A673 (cell line): ENCODE results near the gene BUB1B. TPM values are rescaled to one million over a fixed set of nuclear protein-coding genes. Genes with fewer than 3 reads are reported as not detected.

Experiments
- BruUV-seq: library from RNA; stranded (reverse); fragments of 400-500 nt; replicated peaks from 2 replicates; lab custom pipeline; 2021; lab: Mats Ljungman, UMichigan
- CTCF ChIA-PET: fragments of 300-600 bp; sonication (Branson Sonifier 250); formaldehyde crosslinking; loops from one replicate; lab custom pipeline; 2022; ENCODE audit warnings: antibody characterized with exemption; lab: Charles Lee
- POLR2A ChIA-PET: fragments of 300-600 bp; sonication (Branson Sonifier 250); formaldehyde crosslinking; loops from one replicate; lab custom pipeline; 2022; ENCODE audit warnings: antibody characterized with exemption; ENCODE audit not compliant: low non-redundant PET; lab: Charles Lee
- DNase-seq: peaks from one replicate; pipeline ENCODE4 v3.0.0-alpha.2; 2015; ENCODE audit warnings: low spot score
- H3K27ac ChIP-seq: fragments of 200-600 bp; sonication (generic); 2 replicates; pipeline ENCODE4 v1.5.1; 2016; ENCODE audit warnings: mixed run types, low read depth, mild to moderate bottlenecking, mixed read lengths, antibody characterized with exemption, low read length; ENCODE audit not compliant: poor library complexity, severe bottlenecking
- H3K27me3 ChIP-seq: fragments of 200-600 bp; sonication (generic); replicated peaks from 2 replicates; pipeline ENCODE4 v1.6.1; 2017; ENCODE audit warnings: mixed run types, low read depth, mild to moderate bottlenecking, mixed read lengths, antibody characterized with exemption, low read length; ENCODE audit not compliant: insufficient read depth, poor library complexity
- H3K36me3 ChIP-seq: fragments of 200-600 bp; sonication (generic); 2 replicates; pipeline ENCODE4 v1.6.1; 2016; ENCODE audit warnings: mixed run types, mild to moderate bottlenecking, mixed read lengths, antibody characterized with exemption, low read length; ENCODE audit not compliant: insufficient read depth, poor library complexity, severe bottlenecking
- H3K4me1 ChIP-seq: fragments of 200-600 bp; sonication (generic); 2 replicates; pipeline ENCODE4 v1.6.1; 2017; ENCODE audit warnings: mixed run types, mild to moderate bottlenecking, mixed read lengths, antibody characterized with exemption, low read length; ENCODE audit not compliant: insufficient read depth, poor library complexity, severe bottlenecking
- H3K4me3 ChIP-seq: fragments of 200-600 bp; sonication (generic); 2 replicates; pipeline ENCODE4 v1.5.1; 2016; ENCODE audit warnings: low read depth, mixed run types, mild to moderate bottlenecking, mixed read lengths, low read length; ENCODE audit not compliant: poor library complexity, severe bottlenecking
- H3K9me3 ChIP-seq: fragments of 200-600 bp; sonication (generic); 2 replicates; pipeline ENCODE4 v1.6.1; 2016; ENCODE audit warnings: mixed run types, low read depth, mild to moderate bottlenecking, mixed read lengths, antibody characterized with exemption, low read length; ENCODE audit not compliant: poor library complexity, severe bottlenecking
- EZH2 ChIP-seq: fragments of 200-600 bp; sonication (generic); IDR thresholded peaks from 2 replicates; pipeline ENCODE4 v1.6.1; 2017; ENCODE audit warnings: borderline replicate concordance, low read depth, mild to moderate bottlenecking, mixed read lengths, antibody characterized with exemption, low read length; ENCODE audit not compliant: poor library complexity, severe bottlenecking
- intact Hi-C: fragments of 100-400 bp; cut with micrococcal nuclease; formaldehyde crosslinking; loops from one replicate; pipeline ENCODE4 v1.10.0; 2022; ENCODE audit not compliant: unreplicated experiment
- total RNA-seq: library from RNA; stranded (reverse); gene quantifications from 2 replicates; pipeline ENCODE4 v1.2.3, GENCODE V29; 2021
- TF ChIP-seq, protein P1 (sequence below): fragments of 300-800, 200-600 bp; sonication (generic); conservative IDR thresholded peaks from 2 replicates; pipeline ENCODE4 v1.5.1; 2017; ENCODE audit warnings: low read depth, mild to moderate bottlenecking, antibody characterized with exemption, low read length, moderate library complexity, mixed read lengths

Gene BUB1B
- total RNA-seq, 1 experiment from 2014 or later = 196 TPM

DNA sequence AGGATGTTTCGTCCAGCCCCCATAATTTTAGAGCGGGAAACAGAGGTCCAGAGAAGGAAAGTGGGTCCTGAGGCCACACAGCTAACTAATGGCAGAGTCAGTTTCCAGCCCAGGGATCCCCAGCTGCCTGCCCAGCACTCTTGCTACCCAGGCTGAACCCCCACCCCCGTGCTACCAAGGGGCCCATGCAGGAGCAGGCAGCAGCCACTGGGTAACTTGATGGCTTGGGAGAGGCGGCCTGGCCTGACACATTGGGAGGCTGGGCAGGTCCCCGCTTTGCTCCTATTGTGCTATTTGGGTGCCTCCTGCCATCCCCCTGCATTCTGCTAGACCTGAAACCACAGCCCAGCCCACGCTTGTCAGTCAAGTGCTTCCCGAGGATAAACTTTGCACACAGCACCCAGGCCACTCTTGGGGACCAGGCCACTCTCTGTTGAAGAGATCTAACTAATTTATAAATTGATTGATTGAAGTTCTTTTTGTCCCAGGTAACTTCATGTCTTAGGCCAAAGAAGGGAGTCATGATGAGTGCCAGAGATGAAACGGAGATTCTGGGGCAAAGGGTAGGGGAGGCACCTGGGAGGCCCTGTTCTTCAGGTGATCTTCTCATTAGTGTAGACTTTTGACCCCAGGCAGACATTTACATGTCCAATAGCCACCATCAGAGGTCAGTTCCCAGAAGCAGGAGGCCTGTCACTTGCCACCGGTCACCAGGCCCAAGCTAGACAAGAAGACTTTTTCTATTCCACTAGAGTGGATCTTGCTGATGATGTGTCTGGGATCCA, 85.0 kb downstream of the BUB1B start:
- CTCF ChIA-PET = no interaction called here
- Histone ChIP-seq H3K9me3 (no peaks in the 10 kb centered on the region), H3K4me3 (no peak overlapping the region), H3K27me3 (no peaks in the 10 kb centered on the region), H3K36me3 (no peaks in the 10 kb centered on the region), H3K4me1 (no peaks in the 10 kb centered on the region), H3K27ac (no peak overlapping the region)
- POLR2A ChIA-PET = no interaction called here
- intact Hi-C loops = no loop called here
- no peak for DNase-seq
- TF ChIP-seq EZH2 = no peak
- TF ChIP-seq, protein P1, sequence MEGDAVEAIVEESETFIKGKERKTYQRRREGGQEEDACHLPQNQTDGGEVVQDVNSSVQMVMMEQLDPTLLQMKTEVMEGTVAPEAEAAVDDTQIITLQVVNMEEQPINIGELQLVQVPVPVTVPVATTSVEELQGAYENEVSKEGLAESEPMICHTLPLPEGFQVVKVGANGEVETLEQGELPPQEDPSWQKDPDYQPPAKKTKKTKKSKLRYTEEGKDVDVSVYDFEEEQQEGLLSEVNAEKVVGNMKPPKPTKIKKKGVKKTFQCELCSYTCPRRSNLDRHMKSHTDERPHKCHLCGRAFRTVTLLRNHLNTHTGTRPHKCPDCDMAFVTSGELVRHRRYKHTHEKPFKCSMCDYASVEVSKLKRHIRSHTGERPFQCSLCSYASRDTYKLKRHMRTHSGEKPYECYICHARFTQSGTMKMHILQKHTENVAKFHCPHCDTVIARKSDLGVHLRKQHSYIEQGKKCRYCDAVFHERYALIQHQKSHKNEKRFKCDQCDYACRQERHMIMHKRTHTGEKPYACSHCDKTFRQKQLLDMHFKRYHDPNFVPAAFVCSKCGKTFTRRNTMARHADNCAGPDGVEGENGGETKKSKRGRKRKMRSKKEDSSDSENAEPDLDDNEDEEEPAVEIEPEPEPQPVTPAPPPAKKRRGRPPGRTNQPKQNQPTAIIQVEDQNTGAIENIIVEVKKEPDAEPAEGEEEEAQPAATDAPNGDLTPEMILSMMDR = no peak
- BruUV-seq = no TSS peak

DNA sequence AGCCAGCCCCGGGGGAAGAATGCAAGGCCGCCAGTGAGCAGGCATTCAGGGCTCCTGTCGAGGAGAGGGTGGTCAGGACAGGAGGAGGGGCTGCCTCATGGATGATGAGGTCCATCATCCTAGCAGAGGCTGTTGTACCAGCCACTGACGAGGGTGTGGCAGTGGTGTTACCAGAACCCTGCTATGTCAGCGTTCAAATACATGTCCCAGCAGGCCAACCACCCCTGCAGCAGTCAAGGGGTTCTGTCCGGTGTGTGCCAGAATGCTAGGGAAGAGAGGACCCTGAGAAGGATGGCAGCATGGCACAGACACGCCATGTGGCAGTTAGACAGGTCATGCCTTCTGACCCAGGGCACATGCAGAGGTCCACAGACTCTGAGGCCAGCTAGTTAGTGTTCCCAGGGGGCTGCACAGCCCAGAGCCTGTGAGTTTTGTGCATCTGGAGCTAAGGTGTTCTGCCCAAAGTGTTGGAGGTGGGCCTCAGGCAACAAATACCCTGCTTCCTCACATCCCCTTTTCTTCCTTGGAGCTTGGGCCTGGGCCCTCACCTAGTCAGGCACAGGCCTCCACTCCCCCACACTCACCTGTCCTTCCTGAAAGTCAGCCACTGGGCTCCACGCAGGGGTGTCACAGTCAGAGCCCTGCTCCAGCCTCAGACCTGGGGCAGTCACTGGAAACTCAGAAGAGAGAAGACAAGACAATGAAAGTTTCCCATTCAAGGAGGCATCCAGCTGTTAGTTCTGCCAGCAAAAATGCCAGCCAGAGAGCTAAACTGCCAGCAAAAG, 85.8 kb downstream of the BUB1B start:
- H3K4me3 ChIP-seq = no peak overlapping the region
- no peak overlapping the region for H3K27ac ChIP-seq
- TF ChIP-seq, protein P1 = no peak
- TF ChIP-seq EZH2 = no peak
- intact Hi-C loops = no loop called here
- DNase-seq = no peak
- CTCF ChIA-PET = no interaction called here
- BruUV-seq = no TSS peak
- H3K27me3 ChIP-seq = no peaks in the 10 kb centered on the region
- no peaks in the 10 kb centered on the region for H3K4me1 ChIP-seq
- no peaks in the 10 kb centered on the region for H3K36me3 ChIP-seq
- H3K9me3 ChIP-seq = no peaks in the 10 kb centered on the region
- POLR2A ChIA-PET = no interaction called here

DNA sequence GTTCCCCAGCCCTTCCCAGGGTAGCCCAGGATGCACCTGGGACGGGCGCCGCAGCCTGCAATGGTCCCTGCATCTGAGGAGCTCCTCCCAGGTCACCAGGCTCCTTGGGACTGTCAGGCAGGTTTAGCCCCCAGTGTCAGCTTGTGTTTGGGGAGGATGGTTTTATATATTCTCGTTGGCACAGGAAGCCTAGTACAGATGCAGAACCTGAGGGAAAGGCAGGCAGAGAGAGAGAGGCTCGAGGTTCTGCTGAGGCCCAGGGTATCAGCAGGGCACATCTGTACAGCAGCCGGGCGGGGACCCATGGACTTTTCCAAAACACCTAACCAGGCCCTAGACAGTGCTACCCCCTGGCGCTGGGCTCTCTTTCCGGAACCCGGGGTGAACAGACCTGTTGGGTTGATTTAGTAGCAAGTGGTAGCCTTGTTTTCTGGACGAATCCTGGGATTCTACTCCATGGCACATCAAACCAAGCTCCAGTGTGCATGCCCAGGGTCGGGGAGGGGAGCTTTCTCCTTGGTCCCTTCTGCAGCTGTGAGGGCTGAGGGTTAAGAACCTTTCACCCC, 86.6 kb downstream of the BUB1B start:
- Histone ChIP-seq H3K36me3 (no peaks in the 10 kb centered on the region), H3K27ac (no peak overlapping the region), H3K4me1 (no peaks in the 10 kb centered on the region), H3K27me3 (no peaks in the 10 kb centered on the region), H3K9me3 (no peaks in the 10 kb centered on the region), H3K4me3 (no peak overlapping the region)
- BruUV-seq = no TSS peak
- DNase-seq = no peak
- TF ChIP-seq EZH2 = no peak
- TF ChIP-seq, protein P1 = no peak
- ChIA-PET POLR2A (no interaction called here), CTCF (no interaction called here)
- intact Hi-C loops = no loop called here
